CD4-positive, alpha-beta T cell (primary cell): ENCODE measurements around the gene LRRC75A. TPM values are rescaled to one million over a fixed set of nuclear protein-coding genes. Genes with fewer than 3 reads are reported as not detected.

Experiments
- ATAC-seq: fragments of 200-7000 bp; cut with Tn5 transposase; one replicate; pipeline ENCODE4 v1.10.0; 2022; ENCODE audit warnings: mild to moderate bottlenecking; ENCODE audit not compliant: poor library complexity
- CTCF ChIA-PET: fragments of 350-600 bp; sonication (Branson Sonifier 250); formaldehyde crosslinking; loops from one replicate; lab custom pipeline; 2021; ENCODE audit warnings: antibody characterized with exemption, inconsistent platforms; lab: Charles Lee
- POLR2A ChIA-PET: fragments of 350-600 bp; sonication (Branson Sonifier 250); formaldehyde crosslinking; loops from one replicate; lab custom pipeline; 2021; ENCODE audit warnings: antibody characterized with exemption, inconsistent platforms; lab: Charles Lee
- DNase-seq, 14 experiments: peaks; one replicate each; pipeline ENCODE4 v3.0.0-alpha.2; 2013 to 2020; ENCODE audit warnings: mixed read lengths in 2 of 14
- H3K27ac ChIP-seq, 2 donors: one replicate each; pipeline versions ENCODE4 v1.5.1 to v1.7.0; 2013; ENCODE audit warnings: low read length in 2 of 2, low read depth in 1 of 2, mild to moderate bottlenecking in 1 of 2
- H3K27me3 ChIP-seq, 2 experiments: 1 replicate in 1 of 2; 2 replicates in 1 of 2; pipeline versions ENCODE4 v1.6.1 to v1.7.0; 2013; ENCODE audit warnings: low read length in 2 of 2, control low read depth in 1 of 2, mild to moderate bottlenecking in 1 of 2, moderate library complexity in 1 of 2; ENCODE audit not compliant: insufficient read depth in 2 of 2, control insufficient read depth in 1 of 2
- H3K36me3 ChIP-seq: one replicate; pipeline ENCODE4 v1.6.1; 2013; ENCODE audit warnings: low read length, control low read depth; ENCODE audit not compliant: insufficient read depth
- H3K4me1 ChIP-seq: one replicate; pipeline ENCODE4 v1.6.1; 2013; ENCODE audit warnings: low read length, control low read depth; ENCODE audit not compliant: insufficient read depth
- H3K4me3 ChIP-seq: one replicate; pipeline ENCODE4 v1.5.1; 2013; ENCODE audit warnings: mild to moderate bottlenecking, low read length, moderate library complexity
- H3K9me3 ChIP-seq, 2 experiments: 1 replicate in 1 of 2; 2 replicates in 1 of 2; pipeline versions ENCODE4 v1.6.1 to v1.7.0; 2013; ENCODE audit warnings: low read length in 2 of 2, mild to moderate bottlenecking in 2 of 2, control low read depth in 1 of 2, moderate library complexity in 1 of 2; ENCODE audit not compliant: control insufficient read depth in 1 of 2, insufficient read depth in 1 of 2
- H3K27ac Mint-ChIP-seq: one replicate; pipeline ENCODE4 v1.8.0; 2020; ENCODE audit warnings: mixed read lengths
- H3K27me3 Mint-ChIP-seq: one replicate; pipeline ENCODE4 v1.8.0; 2021; ENCODE audit warnings: mixed read lengths
- H3K36me3 Mint-ChIP-seq: one replicate; pipeline ENCODE4 v1.8.0; 2021; ENCODE audit warnings: low read depth, mixed read lengths
- H3K4me1 Mint-ChIP-seq: one replicate; pipeline ENCODE4 v1.8.0; 2021; ENCODE audit warnings: low read depth, mixed read lengths
- H3K4me3 Mint-ChIP-seq: one replicate; pipeline ENCODE4 v1.8.0; 2020; ENCODE audit warnings: mild to moderate bottlenecking, mixed read lengths
- H3K9me3 Mint-ChIP-seq: one replicate; pipeline ENCODE4 v1.8.0; 2020; ENCODE audit warnings: mixed read lengths
- intact Hi-C, 2 experiments: fragments of 100-400 bp; cut with DNase I in 1 of 2; cut with micrococcal nuclease in 1 of 2; formaldehyde crosslinking; loops; one replicate each; pipeline versions ENCODE4 v1.15.1 to v1.9.0; 2023 to 2025; cut with DNase I, micrococcal nuclease
- total RNA-seq, 174 experiments: library from RNA in 2 of 174; stranded (reverse) in 2 of 174; gene quantifications; one replicate each; pipeline ENCODE4 v1.2.3 and lab custom pipeline; 2021 to 2026
- TF ChIP-seq, protein P1 (sequence below): fragments of 200-600 bp; IDR thresholded peaks from one replicate; pipeline ENCODE4 v1.8.0; 2022; ENCODE audit warnings: antibody characterized with exemption, mild to moderate bottlenecking

Gene LRRC75A
- total RNA-seq, 2 experiments from 2014 or later, result 1.5 to 1.9 TPM

DNA sequence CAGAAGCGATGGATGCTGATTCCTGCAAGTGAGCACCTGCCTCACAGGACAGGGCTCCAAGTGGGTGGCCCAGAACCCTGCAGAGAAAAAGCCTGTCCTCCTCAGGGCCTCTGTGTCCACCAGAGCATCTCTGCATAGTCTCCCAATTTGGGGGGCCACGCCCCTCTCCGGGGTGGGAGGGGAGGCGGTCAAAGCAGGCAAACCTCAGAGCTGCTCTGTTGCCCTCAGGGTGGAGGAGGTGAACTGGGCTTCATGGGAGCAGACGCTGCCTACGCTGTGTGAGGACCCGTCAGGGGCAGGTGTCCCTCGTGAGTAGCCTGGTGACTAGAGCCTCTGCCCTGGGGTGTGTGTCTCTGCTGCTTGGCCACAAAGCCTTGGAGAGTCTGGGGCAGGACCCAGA lies 57.3 kb downstream of the LRRC75A start:
- peaks cover 19% of the 10 kb centered on the region for H3K4me1 ChIP-seq
- H3K27me3 Mint-ChIP-seq, result no peaks in the 10 kb centered on the region
- no peak overlapping the region for H3K4me3 ChIP-seq
- H3K36me3 ChIP-seq, result peaks cover 17% of the 10 kb centered on the region
- no peak for ATAC-seq
- H3K36me3 Mint-ChIP-seq, result peaks cover 29% of the 10 kb centered on the region
- H3K27me3 ChIP-seq, result no peaks in the 10 kb centered on the region
- H3K27ac Mint-ChIP-seq, result peak overlapping the region; percentile 96
- POLR2A ChIA-PET, result no interaction called here
- no peaks in the 10 kb centered on the region for H3K9me3 ChIP-seq
- intact Hi-C loops, result loop anchor here in 1 of 2 experiments (5.0 kb wide), 4 partner anchors 58 to 1883 kb away; partner anchors contain the start of genes LRRC75A, NCOR1, PIGL and SMCR8
- DNase-seq, result no peak
- CTCF ChIA-PET, result no interaction called here
- H3K27ac ChIP-seq, result no peak overlapping the region
- peaks cover 22% of the 10 kb centered on the region for H3K4me1 Mint-ChIP-seq
- TF ChIP-seq, protein P1, sequence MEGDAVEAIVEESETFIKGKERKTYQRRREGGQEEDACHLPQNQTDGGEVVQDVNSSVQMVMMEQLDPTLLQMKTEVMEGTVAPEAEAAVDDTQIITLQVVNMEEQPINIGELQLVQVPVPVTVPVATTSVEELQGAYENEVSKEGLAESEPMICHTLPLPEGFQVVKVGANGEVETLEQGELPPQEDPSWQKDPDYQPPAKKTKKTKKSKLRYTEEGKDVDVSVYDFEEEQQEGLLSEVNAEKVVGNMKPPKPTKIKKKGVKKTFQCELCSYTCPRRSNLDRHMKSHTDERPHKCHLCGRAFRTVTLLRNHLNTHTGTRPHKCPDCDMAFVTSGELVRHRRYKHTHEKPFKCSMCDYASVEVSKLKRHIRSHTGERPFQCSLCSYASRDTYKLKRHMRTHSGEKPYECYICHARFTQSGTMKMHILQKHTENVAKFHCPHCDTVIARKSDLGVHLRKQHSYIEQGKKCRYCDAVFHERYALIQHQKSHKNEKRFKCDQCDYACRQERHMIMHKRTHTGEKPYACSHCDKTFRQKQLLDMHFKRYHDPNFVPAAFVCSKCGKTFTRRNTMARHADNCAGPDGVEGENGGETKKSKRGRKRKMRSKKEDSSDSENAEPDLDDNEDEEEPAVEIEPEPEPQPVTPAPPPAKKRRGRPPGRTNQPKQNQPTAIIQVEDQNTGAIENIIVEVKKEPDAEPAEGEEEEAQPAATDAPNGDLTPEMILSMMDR, result no peak
- no peak overlapping the region for H3K4me3 Mint-ChIP-seq
- H3K9me3 Mint-ChIP-seq, result no peaks in the 10 kb centered on the region

DNA sequence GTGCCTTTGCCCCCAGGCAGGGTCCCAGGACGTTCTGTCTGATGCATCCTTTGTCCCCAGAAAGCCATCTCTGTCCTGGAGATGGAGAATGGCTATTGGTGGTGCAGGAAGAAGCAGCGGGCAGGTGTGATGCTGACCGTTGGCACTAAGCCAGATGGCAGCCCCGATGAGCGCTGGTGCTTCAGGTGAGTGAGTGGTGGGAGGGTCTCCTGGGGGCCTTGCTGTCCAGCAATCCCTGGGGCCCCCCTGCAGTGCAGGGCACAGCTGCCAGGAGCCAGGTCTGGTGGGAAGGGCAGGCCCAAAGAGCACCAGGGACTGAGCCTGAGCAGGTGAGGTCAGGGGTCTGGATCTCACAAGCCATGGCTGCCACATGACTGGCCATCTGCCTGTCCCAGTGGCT lies 58.5 kb downstream of the LRRC75A start:
- Mint-ChIP-seq H3K4me3 (no peak overlapping the region), H3K36me3 (peaks cover 30% of the 10 kb centered on the region), H3K27ac (no peak overlapping the region), H3K4me1 (peaks cover 14% of the 10 kb centered on the region), H3K27me3 (no peaks in the 10 kb centered on the region), H3K9me3 (no peaks in the 10 kb centered on the region)
- peaks cover 10% of the 10 kb centered on the region for H3K4me1 ChIP-seq
- no peaks in the 10 kb centered on the region for H3K27me3 ChIP-seq
- H3K27ac ChIP-seq, result no peak overlapping the region
- H3K9me3 ChIP-seq, result no peaks in the 10 kb centered on the region
- intact Hi-C loops, result no loop called here
- ATAC-seq, result no peak
- TF ChIP-seq, protein P1, result no peak
- peaks cover 27% of the 10 kb centered on the region for H3K36me3 ChIP-seq
- ChIA-PET CTCF (no interaction called here), POLR2A (interaction anchor here (0.6 kb wide), 1 partner anchor 19 kb away, joined by 3 read pairs; no protein-coding TSS in a partner anchor)
- DNase-seq, result no peak
- no peak overlapping the region for H3K4me3 ChIP-seq

DNA sequence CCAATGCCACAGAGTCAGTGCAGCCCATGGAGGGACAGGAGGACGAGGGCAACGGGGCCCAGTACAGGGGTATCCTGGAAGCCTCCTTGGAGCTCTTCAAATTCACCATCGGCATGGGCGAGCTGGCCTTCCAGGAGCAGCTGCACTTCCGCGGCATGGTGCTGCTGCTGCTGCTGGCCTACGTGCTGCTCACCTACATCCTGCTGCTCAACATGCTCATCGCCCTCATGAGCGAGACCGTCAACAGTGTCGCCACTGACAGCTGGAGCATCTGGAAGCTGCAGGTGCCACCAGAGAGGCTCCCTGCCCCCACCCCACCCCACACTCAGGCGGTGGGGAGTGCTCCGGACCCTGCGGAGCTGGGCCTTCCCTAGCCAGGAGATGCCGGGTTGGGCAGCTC lies 60.0 kb downstream of the LRRC75A start:
- peaks cover 8% of the 10 kb centered on the region for H3K4me1 Mint-ChIP-seq
- TF ChIP-seq, protein P1, result no peak
- no peaks in the 10 kb centered on the region for H3K9me3 Mint-ChIP-seq
- H3K27me3 Mint-ChIP-seq, result no peaks in the 10 kb centered on the region
- ATAC-seq, result no peak
- H3K27ac ChIP-seq, result no peak overlapping the region
- H3K36me3 Mint-ChIP-seq, result peaks cover 38% of the 10 kb centered on the region
- no peak overlapping the region for H3K4me3 Mint-ChIP-seq
- no peaks in the 10 kb centered on the region for H3K9me3 ChIP-seq
- H3K4me3 ChIP-seq, result no peak overlapping the region
- H3K4me1 ChIP-seq, result peaks cover 7% of the 10 kb centered on the region
- H3K27ac Mint-ChIP-seq, result no peak overlapping the region
- CTCF ChIA-PET, result interaction anchor here (0.8 kb wide), 1 partner anchor 17 kb away, joined by 3 read pairs; no protein-coding TSS in a partner anchor
- intact Hi-C loops, result no loop called here
- POLR2A ChIA-PET, result interaction anchor here (1.1 kb wide), 1 partner anchor 51 kb away, joined by 4 read pairs; the partner anchor contains the start of gene UBB
- H3K36me3 ChIP-seq, result peaks cover 40% of the 10 kb centered on the region
- H3K27me3 ChIP-seq, result no peaks in the 10 kb centered on the region
- no peak for DNase-seq
